A549 (cell line): Measurements from ENCODE around the gene GPR17. TPM values are rescaled to one million over a fixed set of nuclear protein-coding genes. Genes with fewer than 3 reads are reported as not detected.

ENCODE experiments used
- ATAC-seq, 2 experiments: fragments of 200-7000 bp in 1 of 2; fragments of >200 bp in 1 of 2; cut with Nextera tagmentation in 1 of 2; cut with Tn5 transposase in 1 of 2; 3 replicates each; pipeline versions ENCODE4 v1.8.0 to v1.9.1; 2018 to 2020; ENCODE audit warnings: mild to moderate bottlenecking in 1 of 2, moderate library complexity in 1 of 2
- CTCF ChIA-PET: fragments of 300-600 bp; sonication (Branson Sonifier 250); formaldehyde crosslinking; extraction: SDS; loops from one replicate; lab custom pipeline; 2021; ENCODE audit warnings: antibody characterized with exemption, inconsistent platforms; lab: Yijun Ruan, JAX
- POLR2A ChIA-PET: fragments of 350-600 bp; formaldehyde crosslinking; extraction: SDS; loops from one replicate; lab custom pipeline; 2021; ENCODE audit warnings: antibody characterized with exemption, inconsistent platforms; lab: Yijun Ruan, JAX
- DNase-seq, 2 experiments: peaks; one replicate each; pipeline versions ENCODE4 v3.0.0 to v3.0.0-alpha.2; 2011 to 2016; ENCODE audit warnings: low read depth in 1 of 2, low spot score in 1 of 2
- FAIRE-seq: peaks from 2 replicates; lab custom pipeline; 2011; peaks lifted over from hg19 to GRCh38; lab: Jason Lieb, UNC
- H3K27ac ChIP-seq, 2 experiments: fragments of >200 bp; sonication (Bioruptor Twin); formaldehyde crosslinking; 3 replicates each; pipeline ENCODE4 v1.5.1; 2016 to 2017
- H3K4me1 ChIP-seq: fragments of >200 bp; sonication (Bioruptor Twin); formaldehyde crosslinking; 3 replicates; pipeline ENCODE4 v1.6.1; 2016
- H3K4me2 ChIP-seq: fragments of >200 bp; sonication (Bioruptor Twin); formaldehyde crosslinking; 3 replicates; pipeline ENCODE4 v1.6.1; 2016
- H3K4me3 ChIP-seq: fragments of >200 bp; sonication (Bioruptor Twin); formaldehyde crosslinking; 3 replicates; pipeline ENCODE4 v1.5.1; 2016
- H3K9me3 ChIP-seq: fragments of >200 bp; sonication (Bioruptor Twin); formaldehyde crosslinking; 3 replicates; pipeline ENCODE4 v1.6.1; 2016
- BHLHE40 ChIP-seq: IDR thresholded peaks from 2 replicates; pipeline ENCODE4 v1.6.1; 2012; ENCODE audit warnings: low read depth, low read length, inconsistent platforms
- CBX2 ChIP-seq: fragments of 200-600 bp; sonication (generic); IDR thresholded peaks from 2 replicates; pipeline ENCODE4 v1.6.1; 2016; ENCODE audit warnings: low read depth, mild to moderate bottlenecking, borderline replicate concordance
- CBX8 ChIP-seq: fragments of 200-600 bp; sonication (generic); IDR thresholded peaks from 2 replicates; pipeline ENCODE4 v1.6.1; 2016
- CHD2 ChIP-seq: fragments of 150-350 bp; IDR thresholded peaks from 2 replicates; pipeline ENCODE4 v1.6.1; 2014; ENCODE audit warnings: low read length; ENCODE audit not compliant: partially characterized antibody
- CHD4 ChIP-seq: fragments of 200-600 bp; sonication (generic); IDR thresholded peaks from 2 replicates; pipeline ENCODE4 v1.6.1; 2016; ENCODE audit warnings: antibody characterized with exemption, mild to moderate bottlenecking, borderline replicate concordance
- EHF ChIP-seq: fragments of 250-450 bp; sonication (Bioruptor Pico); IDR thresholded peaks from 2 replicates; pipeline ENCODE4 v1.5.0; 2020; ENCODE audit warnings: mild to moderate bottlenecking
- EP300 ChIP-seq, 2 experiments: fragments of >200 bp; sonication (Bioruptor Twin); formaldehyde crosslinking; IDR thresholded peaks; 2 replicates in 1 of 2; 3 replicates in 1 of 2; pipeline ENCODE4 v1.6.1; 2016 to 2017
- FOSL2 ChIP-seq, 2 experiments: fragments of 450-650 bp in 1 of 2; fragments of >200 bp in 1 of 2; sonication (Bioruptor Twin) in 1 of 2; formaldehyde crosslinking; IDR thresholded peaks; 2 replicates each; pipeline versions ENCODE4 v1.5.0 to v1.6.1; 2016 to 2020; ENCODE audit warnings: mild to moderate bottlenecking in 1 of 2, moderate library complexity in 1 of 2
- HEYL ChIP-seq: fragments of 250-450 bp; sonication (Bioruptor Pico); IDR thresholded peaks from 2 replicates; pipeline ENCODE4 v1.8.0; 2021; ENCODE audit warnings: mild to moderate bottlenecking, moderate library complexity
- HOXA7 ChIP-seq: fragments of 250-450 bp; sonication (Bioruptor Pico); IDR thresholded peaks from 2 replicates; pipeline ENCODE4 v1.5.0; 2020; ENCODE audit warnings: mild to moderate bottlenecking, moderate library complexity
- HOXB13 ChIP-seq: fragments of 250-450 bp; sonication (Bioruptor Pico); IDR thresholded peaks from 2 replicates; pipeline ENCODE4 v1.5.0; 2020; ENCODE audit warnings: low read depth, mild to moderate bottlenecking, moderate library complexity
- HOXB5 ChIP-seq: fragments of 250-450 bp; sonication (Bioruptor Pico); IDR thresholded peaks from 2 replicates; pipeline ENCODE4 v1.5.0; 2020; ENCODE audit warnings: mild to moderate bottlenecking, moderate library complexity
- KDM5A ChIP-seq: fragments of 200-600 bp; sonication (generic); IDR thresholded peaks from 2 replicates; pipeline ENCODE4 v1.6.1; 2016; ENCODE audit warnings: antibody characterized with exemption, mild to moderate bottlenecking
- MAFK ChIP-seq: fragments of 450-650 bp; IDR thresholded peaks from 2 replicates; pipeline ENCODE4 v1.6.1; 2014; ENCODE audit not compliant: partially characterized antibody
- MYC ChIP-seq: IDR thresholded peaks from 2 replicates; pipeline ENCODE4 v1.6.1; 2012; ENCODE audit warnings: mild to moderate bottlenecking, inconsistent platforms, low read length, improper control_type of control experiment, borderline replicate concordance
- NPAS2 ChIP-seq: fragments of 250-450 bp; sonication (Bioruptor Pico); IDR thresholded peaks from 2 replicates; pipeline ENCODE4 v1.8.0; 2022; ENCODE audit warnings: mild to moderate bottlenecking, moderate library complexity, borderline replicate concordance
- PHF8 ChIP-seq: fragments of 200-600 bp; sonication (generic); IDR thresholded peaks from 2 replicates; pipeline ENCODE4 v1.6.1; 2016; ENCODE audit warnings: low read depth, mild to moderate bottlenecking, antibody characterized with exemption, moderate library complexity, borderline replicate concordance
- RAD21 ChIP-seq, 2 experiments: fragments of >200 bp in 1 of 2; sonication (Bioruptor Twin) in 1 of 2; formaldehyde crosslinking in 1 of 2; IDR thresholded peaks in 1 of 2; conservative IDR thresholded peaks in 1 of 2; 2 replicates in 1 of 2; 3 replicates in 1 of 2; pipeline ENCODE4 v1.6.1; 2012 to 2018; ENCODE audit warnings: inconsistent platforms in 1 of 2
- RARB ChIP-seq: fragments of 250-450 bp; sonication (Bioruptor Pico); IDR thresholded peaks from 2 replicates; pipeline ENCODE4 v1.8.0; 2021; ENCODE audit warnings: mild to moderate bottlenecking, moderate library complexity
- RFX5 ChIP-seq: fragments of 450-650 bp; IDR thresholded peaks from 2 replicates; pipeline ENCODE4 v1.7.1; 2014; ENCODE audit warnings: antibody characterized with exemption, mild to moderate bottlenecking, moderate library complexity
- RNF2 ChIP-seq: fragments of 200-600 bp; sonication (generic); IDR thresholded peaks from 2 replicates; pipeline ENCODE4 v1.6.1; 2016; ENCODE audit warnings: low read depth, mild to moderate bottlenecking, antibody characterized with exemption, moderate library complexity, borderline replicate concordance
- SREBF2 ChIP-seq: fragments of 450-650 bp; IDR thresholded peaks from 2 replicates; pipeline ENCODE4 v1.6.1; 2014; ENCODE audit warnings: mild to moderate bottlenecking, moderate library complexity
- TFCP2L1 ChIP-seq: fragments of 250-450 bp; sonication (Bioruptor Pico); IDR thresholded peaks from 2 replicates; pipeline ENCODE4 v1.5.0; 2021; ENCODE audit warnings: mild to moderate bottlenecking
- ZC3H11A ChIP-seq: fragments of 450-650 bp; IDR thresholded peaks from 2 replicates; pipeline ENCODE4 v1.6.1; 2014; ENCODE audit warnings: antibody characterized with exemption, mild to moderate bottlenecking
- ZSCAN20 ChIP-seq: fragments of 250-450 bp; sonication (Bioruptor Pico); IDR thresholded peaks from 2 replicates; pipeline ENCODE4 v1.8.0; 2022; ENCODE audit warnings: mild to moderate bottlenecking, moderate library complexity
- WGBS: methylation state at CpG from one replicate; pipeline ENCODE4 v1.1.6; 2017; ENCODE audit errors: missing lambda C conversion rate; 5-methylcytosine and 5-hydroxymethylcytosine counted together
- polyA plus RNA-seq, 4 experiments: library from polyadenylated mRNA; depleted of rRNA in 3 of 4; stranded (reverse); fragments of >200 nt; fragmentation: RNase III in 1 of 4; extraction: RNeasy Plus Mini Kit Qiagen cat#74134 plus additional on column Dnase treatment in 1 of 4; gene quantifications; 2 replicates in 3 of 4; 3 replicates in 1 of 4; pipeline ENCODE4 v1.2.3, GENCODE V29; 2011 to 2017
- TF ChIP-seq, protein P1 (sequence below): fragments of 250-450 bp; sonication (Bioruptor Pico); IDR thresholded peaks from 2 replicates; pipeline ENCODE4 v1.5.0; 2021; ENCODE audit warnings: mild to moderate bottlenecking, moderate library complexity, borderline replicate concordance
- TF ChIP-seq, protein P2 (sequence below): fragments of >200 bp; sonication (Bioruptor Twin); formaldehyde crosslinking; IDR thresholded peaks from 3 replicates; pipeline ENCODE4 v1.5.1; 2016
- TF ChIP-seq, protein P3 (sequence below): fragments of >200 bp; sonication (Bioruptor Twin); formaldehyde crosslinking; IDR thresholded peaks from 2 replicates; pipeline ENCODE4 v1.6.1; 2016

GPR17 gene
- polyA plus RNA-seq, 2 of the 4 experiments (the other 2 are of a cell fraction): not detected

DNA sequence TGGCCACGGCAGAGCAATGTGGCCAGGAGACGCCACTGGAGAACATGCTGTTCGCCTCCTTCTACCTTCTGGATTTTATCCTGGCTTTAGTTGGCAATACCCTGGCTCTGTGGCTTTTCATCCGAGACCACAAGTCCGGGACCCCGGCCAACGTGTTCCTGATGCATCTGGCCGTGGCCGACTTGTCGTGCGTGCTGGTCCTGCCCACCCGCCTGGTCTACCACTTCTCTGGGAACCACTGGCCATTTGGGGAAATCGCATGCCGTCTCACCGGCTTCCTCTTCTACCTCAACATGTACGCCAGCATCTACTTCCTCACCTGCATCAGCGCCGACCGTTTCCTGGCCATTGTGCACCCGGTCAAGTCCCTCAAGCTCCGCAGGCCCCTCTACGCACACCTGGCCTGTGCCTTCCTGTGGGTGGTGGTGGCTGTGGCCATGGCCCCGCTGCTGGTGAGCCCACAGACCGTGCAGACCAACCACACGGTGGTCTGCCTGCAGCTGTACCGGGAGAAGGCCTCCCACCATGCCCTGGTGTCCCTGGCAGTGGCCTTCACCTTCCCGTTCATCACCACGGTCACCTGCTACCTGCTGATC, 4.9 kb downstream of the GPR17 start:
- Histone ChIP-seq H3K4me3 (no peak overlapping the region), H3K4me1 (peaks cover 18% of the 10 kb centered on the region), H3K27ac (no peak overlapping the region), H3K9me3 (no peaks in the 10 kb centered on the region), H3K4me2 (no peak overlapping the region)
- 74% methylated on average over 27 of the region's 28 CpGs for WGBS
- ATAC-seq: no peak
- no peak for FAIRE-seq
- no peak for DNase-seq
- ChIA-PET POLR2A (interaction anchor here (0.9 kb wide), 1 partner anchor 142 kb away, joined by 3 read pairs; no protein-coding TSS in a partner anchor), CTCF (interaction anchor here (0.6 to 4.2 kb wide), 29 partner anchors 9 to 454 kb away, joined by 3 to 44 read pairs (median 5); no protein-coding TSS in a partner anchor)
- TF ChIP-seq HOXB5 (CRISPR knock-in tag): no peak
- no peak for TF ChIP-seq HOXB13
- TF ChIP-seq FOSL2 (IDR thresholded peaks at IDR 0.05): no peak
- no peak for TF ChIP-seq FOSL2 (CRISPR knock-in tag; IDR thresholded peaks at IDR 0.05)
- no peak for TF ChIP-seq PHF8
- TF ChIP-seq, protein P1, sequence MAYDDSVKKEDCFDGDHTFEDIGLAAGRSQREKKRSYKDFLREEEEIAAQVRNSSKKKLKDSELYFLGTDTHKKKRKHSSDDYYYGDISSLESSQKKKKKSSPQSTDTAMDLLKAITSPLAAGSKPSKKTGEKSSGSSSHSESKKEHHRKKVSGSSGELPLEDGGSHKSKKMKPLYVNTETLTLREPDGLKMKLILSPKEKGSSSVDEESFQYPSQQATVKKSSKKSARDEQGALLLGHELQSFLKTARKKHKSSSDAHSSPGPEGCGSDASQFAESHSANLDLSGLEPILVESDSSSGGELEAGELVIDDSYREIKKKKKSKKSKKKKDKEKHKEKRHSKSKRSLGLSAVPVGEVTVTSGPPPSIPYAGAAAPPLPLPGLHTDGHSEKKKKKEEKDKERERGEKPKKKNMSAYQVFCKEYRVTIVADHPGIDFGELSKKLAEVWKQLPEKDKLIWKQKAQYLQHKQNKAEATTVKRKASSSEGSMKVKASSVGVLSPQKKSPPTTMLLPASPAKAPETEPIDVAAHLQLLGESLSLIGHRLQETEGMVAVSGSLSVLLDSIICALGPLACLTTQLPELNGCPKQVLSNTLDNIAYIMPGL (CRISPR knock-in tag): no peak
- TF ChIP-seq ZC3H11A: no peak
- TF ChIP-seq HEYL (CRISPR knock-in tag): no peak
- TF ChIP-seq, protein P2, sequence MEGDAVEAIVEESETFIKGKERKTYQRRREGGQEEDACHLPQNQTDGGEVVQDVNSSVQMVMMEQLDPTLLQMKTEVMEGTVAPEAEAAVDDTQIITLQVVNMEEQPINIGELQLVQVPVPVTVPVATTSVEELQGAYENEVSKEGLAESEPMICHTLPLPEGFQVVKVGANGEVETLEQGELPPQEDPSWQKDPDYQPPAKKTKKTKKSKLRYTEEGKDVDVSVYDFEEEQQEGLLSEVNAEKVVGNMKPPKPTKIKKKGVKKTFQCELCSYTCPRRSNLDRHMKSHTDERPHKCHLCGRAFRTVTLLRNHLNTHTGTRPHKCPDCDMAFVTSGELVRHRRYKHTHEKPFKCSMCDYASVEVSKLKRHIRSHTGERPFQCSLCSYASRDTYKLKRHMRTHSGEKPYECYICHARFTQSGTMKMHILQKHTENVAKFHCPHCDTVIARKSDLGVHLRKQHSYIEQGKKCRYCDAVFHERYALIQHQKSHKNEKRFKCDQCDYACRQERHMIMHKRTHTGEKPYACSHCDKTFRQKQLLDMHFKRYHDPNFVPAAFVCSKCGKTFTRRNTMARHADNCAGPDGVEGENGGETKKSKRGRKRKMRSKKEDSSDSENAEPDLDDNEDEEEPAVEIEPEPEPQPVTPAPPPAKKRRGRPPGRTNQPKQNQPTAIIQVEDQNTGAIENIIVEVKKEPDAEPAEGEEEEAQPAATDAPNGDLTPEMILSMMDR: no peak
- TF ChIP-seq BHLHE40: no peak
- TF ChIP-seq MAFK: no peak
- TF ChIP-seq RARB (CRISPR knock-in tag): no peak
- TF ChIP-seq KDM5A: no peak
- TF ChIP-seq ZSCAN20 (CRISPR knock-in tag): no peak
- TF ChIP-seq, all 56 proteins: peak for 0

DNA sequence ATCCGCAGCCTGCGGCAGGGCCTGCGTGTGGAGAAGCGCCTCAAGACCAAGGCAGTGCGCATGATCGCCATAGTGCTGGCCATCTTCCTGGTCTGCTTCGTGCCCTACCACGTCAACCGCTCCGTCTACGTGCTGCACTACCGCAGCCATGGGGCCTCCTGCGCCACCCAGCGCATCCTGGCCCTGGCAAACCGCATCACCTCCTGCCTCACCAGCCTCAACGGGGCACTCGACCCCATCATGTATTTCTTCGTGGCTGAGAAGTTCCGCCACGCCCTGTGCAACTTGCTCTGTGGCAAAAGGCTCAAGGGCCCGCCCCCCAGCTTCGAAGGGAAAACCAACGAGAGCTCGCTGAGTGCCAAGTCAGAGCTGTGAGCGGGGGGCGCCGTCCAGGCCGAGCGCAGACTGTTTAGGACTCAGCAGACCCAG, 5.4 kb downstream of the GPR17 start:
- ATAC-seq (no peak), FAIRE-seq (no peak), DNase-seq (no peak)
- 83% methylated on average over 29 of the region's 29 CpGs for WGBS
- H3K9me3 ChIP-seq: no peaks in the 10 kb centered on the region
- ChIA-PET CTCF (interaction anchor here (0.6 to 5.3 kb wide), 8 partner anchors 9 to 454 kb away, joined by 3 to 44 read pairs (median 7); no protein-coding TSS in a partner anchor), POLR2A (no interaction called here)
- peaks cover 17% of the 10 kb centered on the region for H3K4me1 ChIP-seq
- H3K4me3 ChIP-seq: no peak overlapping the region
- no peak overlapping the region for H3K4me2 ChIP-seq
- no peak for TF ChIP-seq RNF2
- no peak for TF ChIP-seq HEYL (CRISPR knock-in tag)
- TF ChIP-seq TFCP2L1 (CRISPR knock-in tag): no peak
- no peak overlapping the region for H3K27ac ChIP-seq

DNA sequence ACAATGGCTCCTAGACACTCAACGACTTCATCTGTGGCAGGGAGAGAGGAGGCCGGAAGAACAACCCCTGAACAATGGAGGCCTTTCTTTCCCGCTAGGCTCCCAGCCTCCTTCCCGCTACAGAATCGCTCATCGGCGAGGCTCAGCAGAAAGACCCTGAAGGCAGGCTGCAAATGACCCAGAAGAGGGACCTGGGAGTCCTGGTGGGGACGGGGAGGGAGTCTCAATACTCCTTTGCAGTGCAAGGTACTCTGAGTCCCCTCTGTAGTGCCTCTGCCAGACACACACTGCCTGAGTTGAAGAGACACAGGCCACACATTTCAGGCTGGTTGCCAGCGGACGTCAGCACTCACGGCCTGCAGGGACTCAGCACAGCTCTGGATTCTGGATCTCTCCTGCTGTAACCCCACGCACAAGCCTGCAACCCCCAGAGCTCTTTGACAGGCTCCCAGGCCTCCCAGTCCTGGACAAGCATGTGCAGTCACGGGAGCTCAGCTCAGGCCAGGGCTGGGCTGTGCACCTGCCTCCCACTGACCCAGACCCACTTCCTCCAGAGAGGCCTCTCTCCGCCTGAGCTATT, 6.1 kb downstream of the GPR17 start:
- H3K9me3 ChIP-seq: no peaks in the 10 kb centered on the region
- ATAC-seq (no peak), FAIRE-seq (no peak), DNase-seq (no peak)
- 82% methylated on average over 14 of the region's 14 CpGs for WGBS
- no peak overlapping the region for H3K4me2 ChIP-seq
- no peak overlapping the region for H3K4me3 ChIP-seq
- CTCF ChIA-PET: interaction anchor here (0.6 to 5.3 kb wide), 9 partner anchors 8 to 131 kb away, joined by 3 to 31 read pairs (median 5); partner anchors contain the start of gene LIMS2
- H3K4me1 ChIP-seq: peaks cover 10% of the 10 kb centered on the region
- H3K27ac ChIP-seq: no peak overlapping the region
- POLR2A ChIA-PET: no interaction called here
- TF ChIP-seq CHD2: no peak
- no peak for TF ChIP-seq MYC
- no peak for TF ChIP-seq RARB (CRISPR knock-in tag)
- TF ChIP-seq PHF8: no peak
- no peak for TF ChIP-seq CHD4
- TF ChIP-seq SREBF2: no peak
- TF ChIP-seq NPAS2 (CRISPR knock-in tag): no peak
- no peak for TF ChIP-seq RAD21 (conservative IDR thresholded peaks at IDR 0.05 in 1 of 2, IDR thresholded peaks at IDR 0.05 in 1 of 2)
- TF ChIP-seq HOXA7: no peak
- no peak for TF ChIP-seq CBX2
- TF ChIP-seq, protein P3, sequence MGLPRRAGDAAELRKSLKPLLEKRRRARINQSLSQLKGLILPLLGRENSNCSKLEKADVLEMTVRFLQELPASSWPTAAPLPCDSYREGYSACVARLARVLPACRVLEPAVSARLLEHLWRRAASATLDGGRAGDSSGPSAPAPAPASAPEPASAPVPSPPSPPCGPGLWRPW: no peak
- TF ChIP-seq EHF (CRISPR knock-in tag): no peak
- no peak for TF ChIP-seq CBX8
- no peak for TF ChIP-seq FOSL2 (IDR thresholded peaks at IDR 0.05)
- TF ChIP-seq FOSL2 (CRISPR knock-in tag; IDR thresholded peaks at IDR 0.05): no peak
- no peak for TF ChIP-seq RFX5
- TF ChIP-seq EP300 (IDR thresholded peaks at IDR 0.05): no peak
